Measurements from ENCODE around the gene MAGEF1.

Gene MAGEF1

GRCh38 chr3:184728010-184728527 is 16.2 kb upstream of the MAGEF1 start:
- no peak for TF ChIP-seq CTCF (conservative IDR thresholded peaks at IDR 0.05; ENCODE audit: low read depth)
- CTCF ChIA-PET: interaction anchor here (0.6 kb wide), 1 partner anchor 46 kb away, joined by 4 read pairs; no protein-coding TSS in a partner anchor
- DNase-seq (ENCODE audit: low spot score): no peak
- POLR2A ChIA-PET (ENCODE audit: low non-redundant PET): no interaction called here
- no peak overlapping the region for H3K27ac ChIP-seq

- peak; percentile 55 for DNase-seq (ENCODE audit: low spot score)
- no peak overlapping the region for H3K27ac ChIP-seq
- ChIA-PET CTCF (interaction anchor here (0.6 to 2.0 kb wide), 9 partner anchors 11 to 235 kb away, joined by 3 to 11 read pairs (median 4); partner anchors contain the start of gene EPHB3), POLR2A (ENCODE audit: low non-redundant PET) (interaction anchor here (0.7 kb wide), 1 partner anchor 165 kb away, joined by 6 read pairs; no protein-coding TSS in a partner anchor)
- TF ChIP-seq CTCF (conservative IDR thresholded peaks at IDR 0.05; ENCODE audit: low read depth): peak; percentile 64
These were observed 15.6 kb upstream of the MAGEF1 start for GRCh38 chr3:184727357-184728009.

- H3K27ac ChIP-seq: peak overlapping the region; percentile 28; the same call in 1 of the 2 replicates
- ChIA-PET CTCF (interaction anchor here (0.6 to 2.0 kb wide), 11 partner anchors 11 to 430 kb away, joined by 3 to 11 read pairs (median 4); partner anchors contain the start of gene EPHB3), POLR2A (ENCODE audit: low non-redundant PET) (interaction anchor here (0.7 kb wide), 1 partner anchor 164 kb away, joined by 6 read pairs; no protein-coding TSS in a partner anchor)
- TF ChIP-seq CTCF (conservative IDR thresholded peaks at IDR 0.05; ENCODE audit: low read depth): no peak
- DNase-seq (ENCODE audit: low spot score): no peak
These were observed 14.6 kb upstream of the MAGEF1 start for GRCh38 chr3:184726497-184726896.

DNA sequence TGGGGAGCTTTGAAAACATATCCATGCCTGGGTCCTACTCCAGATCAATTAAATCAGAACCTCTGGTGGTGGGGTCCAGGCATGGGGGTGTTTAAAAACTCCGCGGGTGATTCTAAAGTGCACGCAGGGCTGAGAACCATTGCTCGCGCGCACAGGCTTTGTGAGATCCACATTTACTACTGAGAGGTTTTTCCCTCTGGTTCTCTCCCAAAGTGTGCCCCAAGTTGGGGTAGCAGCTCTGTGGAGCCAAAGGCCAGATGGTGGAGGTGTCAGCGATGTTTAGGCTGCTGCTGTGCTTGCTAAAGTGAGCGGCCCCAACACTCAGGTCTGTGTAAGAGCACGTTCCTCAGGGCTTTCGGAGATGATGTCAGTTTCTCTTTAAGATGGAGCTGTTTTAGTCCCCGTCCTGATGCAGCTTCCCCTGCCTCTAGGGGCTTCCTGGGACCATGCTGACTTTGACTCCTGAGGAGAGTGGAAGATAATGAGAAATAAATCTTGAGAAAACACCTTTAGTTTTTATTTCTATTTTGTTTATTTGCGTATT is 13.4 kb upstream of the MAGEF1 start:
- no peak for TF ChIP-seq CTCF (conservative IDR thresholded peaks at IDR 0.05; ENCODE audit: low read depth)
- ChIA-PET POLR2A (ENCODE audit: low non-redundant PET) (no interaction called here), CTCF (no interaction called here)
- no peak overlapping the region for H3K27ac ChIP-seq
- no peak for DNase-seq (ENCODE audit: low spot score)

- no peak for TF ChIP-seq CTCF (conservative IDR thresholded peaks at IDR 0.05; ENCODE audit: low read depth)
- no peak for DNase-seq (ENCODE audit: low spot score)
- ChIA-PET CTCF (interaction anchor here (1.6 kb wide), 1 partner anchor 24 kb away, joined by 13 read pairs; no protein-coding TSS in a partner anchor), POLR2A (ENCODE audit: low non-redundant PET) (no interaction called here)
- H3K27ac ChIP-seq: no peak overlapping the region
These were observed 12.8 kb upstream of the MAGEF1 start for GRCh38 chr3:184724699-184725098.

GRCh38 chr3:184719709-184720108 is 7.8 kb upstream of the MAGEF1 start:
- ChIA-PET CTCF (no interaction called here), POLR2A (ENCODE audit: low non-redundant PET) (no interaction called here)
- DNase-seq (ENCODE audit: low spot score): no peak
- no peak overlapping the region for H3K27ac ChIP-seq
- no peak for TF ChIP-seq CTCF (conservative IDR thresholded peaks at IDR 0.05; ENCODE audit: low read depth)
